Suprapubic skin (tissue), 4 donors: ENCODE data around the gene POLD1. TPM values are rescaled to one million over a fixed set of nuclear protein-coding genes. Genes with fewer than 3 reads are reported as not detected.

Experiments used
- DNase-seq, 2 donors: peaks; one replicate each; pipeline ENCODE4 v3.0.0-alpha.2; 2019; ENCODE audit warnings: low spot score in 2 of 2
- H3K27ac ChIP-seq: fragments of 200-600 bp; sonication (generic); one replicate; pipeline ENCODE4 v1.5.1; 2019
- H3K27me3 ChIP-seq: fragments of 200-600 bp; sonication (generic); one replicate; pipeline ENCODE4 v1.5.1; 2019
- H3K36me3 ChIP-seq: fragments of 200-600 bp; sonication (generic); one replicate; pipeline ENCODE4 v1.5.1; 2019
- H3K4me1 ChIP-seq: fragments of 200-600 bp; sonication (generic); one replicate; pipeline ENCODE4 v1.5.1; 2019
- H3K4me3 ChIP-seq: fragments of 200-600 bp; sonication (generic); one replicate; pipeline ENCODE4 v1.5.1; 2019; ENCODE audit warnings: mild to moderate bottlenecking
- H3K9me3 ChIP-seq: fragments of 200-600 bp; sonication (generic); one replicate; pipeline ENCODE4 v1.5.1; 2019
- CTCF ChIP-seq, 2 donors: fragments of 200-600 bp in 1 of 2; fragments of 450-650 bp in 1 of 2; sonication (generic) in 1 of 2; IDR thresholded peaks; one replicate each; pipeline ENCODE4 v1.5.1; 2016 to 2019; ENCODE audit warnings: antibody characterized with exemption in 2 of 2, mild to moderate bottlenecking in 1 of 2, moderate library complexity in 1 of 2
- EP300 ChIP-seq: sonication (generic); formaldehyde crosslinking; IDR thresholded peaks from one replicate; pipeline ENCODE4 v1.6.1; 2017; ENCODE audit warnings: antibody characterized with exemption
- POLR2A ChIP-seq, 2 donors: fragments of 450-650 bp; IDR thresholded peaks; one replicate each; pipeline ENCODE4 v1.6.1; 2017; ENCODE audit warnings: antibody characterized with exemption in 2 of 2, mild to moderate bottlenecking in 2 of 2, moderate library complexity in 2 of 2
- POLR2AphosphoS5 ChIP-seq, 3 donors: sonication (generic); formaldehyde crosslinking; IDR thresholded peaks; one replicate each; pipeline ENCODE4 v1.6.1; 2017; ENCODE audit warnings: antibody characterized with exemption in 3 of 3
- WGBS: methylation state at CpG from one replicate; pipeline ENCODE4 v1.1.5; 2018; 5-methylcytosine and 5-hydroxymethylcytosine counted together
- total RNA-seq, 4 donors: library from RNA; depleted of rRNA; stranded (reverse); fragments of >200 nt; gene quantifications; one replicate each; pipeline ENCODE4 v1.1.0, GENCODE V29; 2016

POLD1 gene
- total RNA-seq, 4 donors from 2014 or later: 17.2 to 26.9 (median 21.5) TPM

- H3K36me3 ChIP-seq: no peaks in the 10 kb centered on the region
- peaks cover 37% of the 10 kb centered on the region for H3K27me3 ChIP-seq
- H3K27ac ChIP-seq: peak overlapping the region; percentile 26
- H3K4me3 ChIP-seq: peak overlapping the region; percentile 59
- no peak for DNase-seq
- TF ChIP-seq EP300 (no peak), POLR2A (IDR thresholded peaks at IDR 0.05) (no peak), CTCF (IDR thresholded peaks at IDR 0.05) (no peak), POLR2AphosphoS5 (IDR thresholded peaks at IDR 0.05) (no peak)
- 29% methylated on average over 13 of the region's 13 CpGs for WGBS
- peaks cover 29% of the 10 kb centered on the region for H3K4me1 ChIP-seq
- H3K9me3 ChIP-seq: no peaks in the 10 kb centered on the region
These were observed 46.8 kb downstream of the POLD1 start for GRCh38 chr19:50430888-50431342.

- H3K27me3 ChIP-seq: peaks cover 41% of the 10 kb centered on the region
- peak; percentile 87 to 89 for DNase-seq
- TF ChIP-seq EP300 (no peak), CTCF (IDR thresholded peaks at IDR 0.05) (no peak), POLR2A (IDR thresholded peaks at IDR 0.05) (peak in 1 of 2 donors; percentile 33), POLR2AphosphoS5 (IDR thresholded peaks at IDR 0.05) (no peak)
- WGBS: under 1% methylated on average over 36 of the region's 54 CpGs
- H3K36me3 ChIP-seq: no peaks in the 10 kb centered on the region
- H3K27ac ChIP-seq: peak overlapping the region; percentile 45
- peaks cover 29% of the 10 kb centered on the region for H3K4me1 ChIP-seq
- H3K9me3 ChIP-seq: no peaks in the 10 kb centered on the region
- peak overlapping the region; percentile 59 for H3K4me3 ChIP-seq
These were observed 47.4 kb downstream of the POLD1 start for GRCh38 chr19:50431343-50432220.

- H3K4me1 ChIP-seq: peaks cover 29% of the 10 kb centered on the region
- no peak for DNase-seq
- peak within 1 kb of the TSS; percentile 59 for H3K4me3 ChIP-seq
- peak within 1 kb of the TSS; percentile 45 for H3K27ac ChIP-seq
- no peaks in the 10 kb centered on the region for H3K9me3 ChIP-seq
- 2% methylated on average over 35 of the region's 40 CpGs for WGBS
- peaks cover 41% of the 10 kb centered on the region for H3K27me3 ChIP-seq
- H3K36me3 ChIP-seq: no peaks in the 10 kb centered on the region
- TF ChIP-seq POLR2A (IDR thresholded peaks at IDR 0.05) (no peak), CTCF (IDR thresholded peaks at IDR 0.05) (no peak), POLR2AphosphoS5 (IDR thresholded peaks at IDR 0.05) (no peak), EP300 (no peak)
These were observed 48.3 kb downstream of the POLD1 start, which contains the start of gene MYBPC2 for GRCh38 chr19:50432221-50433028. TSS of gene MYBPC2 (plus strand) at chr19:50432892. CDS start at chr19:50432954, 62 bp downstream.

GRCh38 chr19:50433201-50434180 is 49.3 kb downstream of the POLD1 start:
- TF ChIP-seq POLR2AphosphoS5 (IDR thresholded peaks at IDR 0.05) (no peak), EP300 (no peak), CTCF (IDR thresholded peaks at IDR 0.05) (no peak), POLR2A (IDR thresholded peaks at IDR 0.05) (no peak)
- no peaks in the 10 kb centered on the region for H3K9me3 ChIP-seq
- H3K36me3 ChIP-seq: no peaks in the 10 kb centered on the region
- WGBS: 62% methylated on average over 11 of the region's 19 CpGs
- no peak for DNase-seq
- peaks cover 41% of the 10 kb centered on the region for H3K27me3 ChIP-seq
- H3K4me3 ChIP-seq: no peak overlapping the region
- no peak overlapping the region for H3K27ac ChIP-seq
- peaks cover 20% of the 10 kb centered on the region for H3K4me1 ChIP-seq
